Ecto neural progenitor cell (in vitro differentiated cells): Measurements from ENCODE around the gene ST3GAL6.

Experiments used
- DNase-seq: peaks from one replicate; pipeline ENCODE4 v3.0.0-alpha.2; 2018; ENCODE audit warnings: low spot score

ST3GAL6 gene

DNA sequence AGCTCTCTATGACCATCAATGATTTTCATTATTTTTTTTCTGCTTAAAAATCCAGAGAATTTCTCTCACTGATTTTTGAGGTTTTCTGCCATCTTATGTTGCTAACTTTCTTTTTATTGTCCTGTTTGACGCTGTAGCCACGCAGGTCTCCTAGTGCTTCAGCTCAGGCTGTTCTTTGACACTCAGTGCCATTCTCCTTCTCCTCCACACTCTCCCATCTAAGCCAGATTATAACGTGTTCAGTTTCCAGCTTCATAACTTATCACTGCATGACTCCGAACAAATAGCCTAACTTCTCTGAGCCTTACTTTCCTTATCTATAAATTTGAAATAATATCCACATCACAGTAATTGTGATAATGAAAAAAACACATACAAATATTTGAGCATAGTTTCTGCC lies 22.8 kb upstream of the ST3GAL6 start:
- DNase-seq, result no peak

GRCh38 chr3:98741121-98741716 lies 21.9 kb upstream of the ST3GAL6 start:
- DNase-seq, result no peak

DNA sequence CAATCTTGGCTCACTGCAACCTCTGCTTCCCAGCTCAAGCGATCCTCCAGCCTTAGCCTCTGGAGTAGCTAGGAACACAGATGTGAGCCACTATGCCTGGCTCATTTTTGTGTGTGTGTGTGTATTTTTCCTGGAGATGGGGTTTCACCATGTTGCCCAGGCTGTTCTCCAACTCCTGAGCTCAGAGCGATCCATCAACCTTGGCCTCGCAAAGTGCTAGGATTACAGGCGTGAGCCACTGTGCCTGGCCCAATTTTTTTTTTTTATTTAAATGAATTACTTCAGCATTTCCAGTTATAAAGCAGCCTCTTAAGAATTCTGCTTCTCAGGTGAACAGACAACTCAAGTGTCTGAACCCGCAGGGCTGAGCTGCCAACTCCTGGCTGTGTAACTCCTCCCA lies 20.1 kb upstream of the ST3GAL6 start:
- DNase-seq, result no peak

- no peak for DNase-seq
These were observed 18.9 kb upstream of the ST3GAL6 start for GRCh38 chr3:98744283-98744682.

- DNase-seq, result no peak
These were observed 17.4 kb upstream of the ST3GAL6 start for GRCh38 chr3:98745718-98746117.

DNA sequence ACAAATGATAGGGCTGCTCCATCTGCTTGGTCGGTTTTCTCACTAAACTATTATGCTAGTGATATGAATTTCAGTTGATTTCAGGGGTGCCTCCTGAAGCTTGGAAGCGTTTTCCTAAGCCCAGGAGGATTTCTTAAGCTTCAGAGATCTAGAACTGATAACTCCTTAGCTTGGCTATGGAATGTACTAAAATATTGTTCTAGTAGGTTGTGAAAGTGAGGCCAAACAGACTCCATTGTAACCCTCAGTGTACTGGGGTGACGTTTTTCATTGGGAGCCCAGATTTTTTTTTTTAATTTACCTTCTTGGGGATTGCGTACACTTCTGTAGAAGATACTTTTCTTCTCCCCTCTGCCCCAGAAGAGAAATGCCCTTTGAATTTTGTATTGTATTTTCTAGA lies 17.0 kb upstream of the ST3GAL6 start:
- DNase-seq, result no peak

DNA sequence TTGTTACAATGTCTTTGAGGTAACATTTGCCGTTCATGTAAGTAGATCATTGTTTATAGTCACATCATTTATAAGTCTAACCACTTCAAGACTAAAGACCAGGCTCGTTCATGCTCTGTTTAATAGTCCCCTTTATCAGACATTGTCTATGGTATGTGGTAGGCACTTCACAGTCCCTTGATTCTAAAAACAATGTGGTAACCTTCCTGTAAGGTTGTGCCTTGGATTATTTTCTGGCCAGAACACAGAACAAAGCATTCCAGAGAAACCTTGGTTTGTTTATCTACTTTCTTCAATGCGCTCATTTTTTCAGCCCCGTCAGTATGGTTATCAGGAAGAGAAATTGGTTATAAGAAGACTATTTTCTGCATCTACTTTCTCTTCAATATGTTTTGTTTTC lies 16.3 kb upstream of the ST3GAL6 start:
- DNase-seq, result no peak

DNA sequence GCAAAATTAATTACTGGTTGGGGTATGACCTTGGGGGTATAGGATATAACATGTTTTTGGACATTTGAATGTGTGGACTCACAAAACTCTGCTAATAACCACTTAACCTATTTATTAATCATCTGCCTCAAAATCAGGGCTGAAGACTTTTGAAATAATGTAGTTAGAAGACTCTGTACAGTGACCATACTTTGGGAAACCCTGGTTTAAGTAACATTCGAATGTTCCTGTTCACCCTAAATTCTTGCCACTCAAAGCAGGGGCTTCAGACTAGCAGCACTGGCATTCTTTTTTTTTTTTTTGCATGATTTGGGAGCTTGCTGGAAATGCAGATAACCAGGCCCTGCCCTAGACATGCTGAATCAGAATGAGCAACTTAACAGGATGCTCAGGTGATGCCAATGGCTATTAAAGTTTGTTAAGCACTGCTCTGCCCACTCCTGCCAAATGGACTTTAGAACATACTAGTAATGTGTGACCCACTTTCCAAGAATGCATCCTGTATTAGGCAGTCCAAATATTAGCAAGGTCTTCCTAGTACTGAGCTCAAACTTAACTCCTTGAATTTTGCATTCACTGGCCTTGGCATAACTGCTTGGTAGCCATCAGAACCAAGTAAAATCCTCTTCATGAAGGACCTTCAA lies 12.7 kb upstream of the ST3GAL6 start:
- no peak for DNase-seq

DNA sequence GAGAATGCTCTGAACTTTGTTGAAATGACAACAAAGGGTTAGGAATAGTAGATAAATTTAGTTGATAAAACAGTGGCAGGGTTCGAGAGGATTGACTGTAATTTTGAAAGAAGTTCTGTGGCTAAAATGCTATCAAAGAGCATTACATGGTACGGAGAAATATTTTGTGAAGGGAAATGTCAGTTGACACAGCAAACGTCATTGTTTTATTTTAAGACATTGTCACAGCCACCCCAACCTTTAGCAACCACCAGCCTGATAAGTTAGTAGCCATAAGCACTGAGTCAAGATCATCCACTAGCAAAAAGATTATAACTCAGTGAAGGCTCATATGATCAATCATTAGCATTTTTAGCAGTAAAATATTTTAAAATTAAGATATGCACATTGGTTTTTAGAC lies 8.7 kb upstream of the ST3GAL6 start:
- DNase-seq, result no peak

GRCh38 chr3:98755601-98756000 lies 7.5 kb upstream of the ST3GAL6 start:
- DNase-seq, result no peak

- no peak for DNase-seq
These were observed 3.5 kb upstream of the ST3GAL6 start for GRCh38 chr3:98759629-98760028.

GRCh38 chr3:98761643-98762229 lies 1.4 kb upstream of the ST3GAL6 start:
- no peak for DNase-seq

GRCh38 chr3:98763819-98764418 lies 779 bp downstream of the ST3GAL6 start:
- DNase-seq, result no peak

GRCh38 chr3:98764472-98764884 lies 1.3 kb downstream of the ST3GAL6 start:
- DNase-seq, result no peak

DNA sequence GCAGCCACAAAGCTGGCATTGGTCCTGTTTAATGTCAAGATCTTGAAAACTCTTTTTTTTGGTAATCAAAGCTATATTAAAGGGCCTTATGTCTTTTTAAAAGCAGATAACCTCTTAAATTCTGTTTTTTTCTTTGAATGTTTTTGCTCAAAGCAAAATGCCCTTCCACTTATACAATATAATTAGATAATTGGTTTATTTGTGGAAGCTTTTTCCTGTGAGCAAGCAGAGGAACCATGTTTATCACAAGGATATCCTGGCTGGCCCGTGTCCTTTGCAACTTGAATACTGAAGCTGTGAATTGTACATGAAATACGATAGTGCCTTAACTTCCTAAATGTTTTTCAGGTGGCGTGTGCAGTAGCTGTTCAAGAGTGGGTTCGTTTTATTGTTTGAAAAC lies 2.6 kb downstream of the ST3GAL6 start:
- DNase-seq, result no peak

DNA sequence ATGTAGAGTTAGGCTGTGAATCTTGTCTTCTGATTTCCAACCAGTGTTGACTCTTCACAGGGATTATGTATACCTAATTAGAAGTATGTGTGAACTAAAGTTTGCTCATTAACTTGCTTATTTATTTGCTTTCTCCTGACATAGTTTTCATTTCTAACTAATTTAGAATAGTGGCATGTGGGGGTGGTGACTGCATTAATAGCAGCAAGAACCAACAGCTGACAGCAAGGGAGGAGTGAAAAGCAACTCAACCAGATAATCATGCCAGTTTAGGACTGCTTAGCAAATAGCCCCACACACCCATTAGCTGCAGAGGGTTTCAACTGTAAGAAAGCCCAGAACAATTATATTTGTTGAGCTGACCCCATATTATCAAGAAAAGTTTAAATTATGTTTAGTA lies 3.8 kb downstream of the ST3GAL6 start:
- no peak for DNase-seq

GRCh38 chr3:98768961-98769360 lies 5.8 kb downstream of the ST3GAL6 start:
- no peak for DNase-seq

DNA sequence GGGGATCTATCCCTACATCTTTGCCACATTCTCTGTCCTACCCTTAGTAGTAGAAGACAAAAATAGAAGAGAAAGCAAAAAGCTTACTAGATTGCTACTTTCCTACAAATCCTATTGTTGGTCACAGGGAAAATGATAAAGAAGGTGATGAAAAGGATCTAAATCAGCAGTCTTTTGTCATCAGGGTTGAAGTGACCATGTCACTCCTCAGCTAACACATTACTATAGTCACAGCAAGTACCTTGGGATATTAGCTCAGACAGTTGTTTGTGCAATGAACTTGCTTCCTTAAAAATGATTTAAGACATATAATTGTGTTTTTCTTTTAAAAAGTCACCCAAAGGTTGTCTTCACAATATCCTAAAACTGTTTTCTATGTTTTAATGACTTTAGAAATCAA lies 6.3 kb downstream of the ST3GAL6 start:
- no peak for DNase-seq

DNA sequence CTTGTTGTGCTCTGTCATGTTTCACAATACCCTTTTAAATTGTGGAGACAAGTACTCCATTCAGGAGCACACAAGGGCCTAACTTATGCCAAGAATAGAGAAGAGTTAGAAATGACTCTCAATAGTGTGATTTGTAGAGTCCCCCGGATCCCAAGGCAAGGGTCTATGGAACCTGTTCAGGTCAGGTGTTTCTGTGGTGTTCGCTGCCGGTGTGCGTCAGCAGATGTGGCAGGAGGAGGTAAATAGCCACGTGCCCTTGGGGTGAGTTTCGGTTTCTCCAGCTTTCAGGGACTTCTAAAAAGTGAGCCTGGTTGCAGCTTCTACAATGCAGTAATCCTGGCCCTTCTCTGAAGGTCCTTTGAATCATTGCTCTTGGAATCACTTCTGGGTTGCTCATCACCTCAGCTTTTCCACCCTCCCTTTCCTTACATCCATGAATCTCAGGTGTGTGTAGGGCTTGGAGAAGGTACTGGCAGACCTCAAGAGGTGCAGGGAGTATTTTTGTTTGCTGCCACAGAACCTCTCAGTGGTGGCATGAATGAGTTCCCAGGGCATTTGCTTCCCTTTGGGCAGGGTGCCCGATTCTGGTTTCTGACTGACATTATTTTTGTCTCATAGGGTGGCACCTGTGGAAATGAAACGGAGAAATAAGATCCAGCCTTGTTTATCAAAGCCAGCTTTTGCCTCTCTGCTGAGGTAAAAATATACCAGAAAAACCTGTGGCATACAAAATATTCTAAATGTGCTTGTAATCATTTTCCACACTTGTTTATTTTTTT lies 7.3 kb downstream of the ST3GAL6 start:
- no peak for DNase-seq

- no peak for DNase-seq
These were observed 8.9 kb downstream of the ST3GAL6 start for GRCh38 chr3:98772022-98772421.

DNA sequence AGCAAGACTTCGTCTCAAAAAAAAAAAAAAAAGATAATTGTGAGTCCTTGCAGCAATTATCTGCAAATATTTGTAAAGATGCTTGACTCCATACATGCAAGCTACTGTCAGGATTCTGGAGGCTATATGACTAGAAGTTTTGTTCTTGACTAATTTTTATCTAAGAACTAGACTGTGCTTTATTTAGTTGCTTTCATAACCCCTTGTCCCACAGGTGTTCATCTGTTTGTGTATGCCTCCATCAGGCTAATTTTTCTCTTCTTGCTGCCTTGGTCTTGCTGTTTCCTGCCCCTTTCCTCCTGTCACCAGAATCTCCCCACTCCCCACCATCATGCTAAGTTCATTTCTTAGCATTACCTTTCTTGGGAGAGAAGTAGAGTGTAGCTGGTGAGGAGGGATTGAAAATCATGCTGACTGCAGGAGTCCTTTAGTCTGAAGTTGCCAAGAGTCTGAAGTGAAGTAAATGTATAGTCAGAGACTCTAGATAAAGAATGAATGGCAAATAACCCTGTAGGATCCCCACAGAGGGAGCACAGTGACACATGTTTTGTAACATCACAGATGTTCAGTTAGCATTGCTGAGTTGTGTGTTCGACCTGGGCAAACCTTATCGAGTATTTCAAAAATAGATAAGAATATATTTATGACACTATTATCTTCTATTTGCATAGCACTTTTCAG lies 12.5 kb downstream of the ST3GAL6 start:
- DNase-seq, result no peak

- no peak for DNase-seq
These were observed 13.0 kb downstream of the ST3GAL6 start for GRCh38 chr3:98776140-98776493.
